K562 (cell line): ENCODE results near the gene MEGF11. TPM values are rescaled to one million over a fixed set of nuclear protein-coding genes. Genes with fewer than 3 reads are reported as not detected.

Experiments used
- BRF2 ChIP-seq: IDR thresholded peaks from 3 replicates; pipeline ENCODE4 v1.6.1; 2011; ENCODE audit warnings: borderline replicate concordance, mild to moderate bottlenecking; ENCODE audit not compliant: insufficient read length, insufficient read depth
- CCAR2 ChIP-seq: fragments of 200-400 bp; formaldehyde crosslinking; IDR thresholded peaks from 2 replicates; pipeline ENCODE4 v1.6.1; 2017; ENCODE audit warnings: mild to moderate bottlenecking, low read depth, low read length
- CREB1 ChIP-seq, 2 experiments: sonication (generic) in 1 of 2; formaldehyde crosslinking in 1 of 2; IDR thresholded peaks; 2 replicates each; pipeline versions ENCODE4 v1.6.1 to v1.8.0; 2012 to 2022; ENCODE audit warnings: inconsistent platforms in 1 of 2, mild to moderate bottlenecking in 1 of 2, missing genetic modification reagents in 1 of 2, moderate library complexity in 1 of 2
- EZH2 ChIP-seq: IDR thresholded peaks from 2 replicates; pipeline ENCODE4 v1.6.1; 2012; ENCODE audit warnings: low read depth, mild to moderate bottlenecking, inconsistent platforms, low read length, borderline replicate concordance
- HBP1 ChIP-seq: fragments of 450-650 bp; formaldehyde crosslinking; IDR thresholded peaks from 2 replicates; pipeline ENCODE4 v1.4.0; 2022; ENCODE audit warnings: missing genetic modification characterization
- HDAC1 ChIP-seq, 2 experiments: fragments of 450-650 bp; IDR thresholded peaks; 2 replicates each; pipeline ENCODE4 v1.6.1; 2016 to 2017; ENCODE audit warnings: inconsistent platforms in 1 of 2, mild to moderate bottlenecking in 1 of 2, moderate library complexity in 1 of 2
- JUNB ChIP-seq: fragments of 450-650 bp; formaldehyde crosslinking; conservative IDR thresholded peaks from 2 replicates; pipeline ENCODE4 v1.4.0; 2020; ENCODE audit warnings: mild to moderate bottlenecking
- KAT7 ChIP-seq: sonication (generic); formaldehyde crosslinking; IDR thresholded peaks from 2 replicates; pipeline ENCODE4 v1.8.0; 2022; ENCODE audit warnings: missing genetic modification reagents, mild to moderate bottlenecking, borderline replicate concordance
- NKRF ChIP-seq: fragments of 450-650 bp; IDR thresholded peaks from 2 replicates; pipeline ENCODE4 v1.6.1; 2016; ENCODE audit warnings: borderline replicate concordance
- NR2C2 ChIP-seq, 2 experiments: fragments of 200-800 bp in 1 of 2; sonication (Bioruptor generic) in 1 of 2; sonication (generic) in 1 of 2; formaldehyde crosslinking in 1 of 2; IDR thresholded peaks; 2 replicates each; pipeline versions ENCODE4 v1.6.1 to v1.8.0; 2016 to 2022; ENCODE audit warnings: mild to moderate bottlenecking in 1 of 2, missing compliant biosample characterization in 1 of 2, missing genetic modification characterization in 1 of 2, missing genetic modification reagents in 1 of 2
- RB1 ChIP-seq: fragments of 450-650 bp; IDR thresholded peaks from 2 replicates; pipeline ENCODE4 v1.6.1; 2017; ENCODE audit warnings: low read depth, mild to moderate bottlenecking
- SIX5 ChIP-seq, 2 experiments: IDR thresholded peaks; 2 replicates each; pipeline ENCODE4 v1.6.1; 2011; ENCODE audit warnings: low read length in 2 of 2, borderline replicate concordance in 1 of 2, low read depth in 1 of 2, mild to moderate bottlenecking in 1 of 2, moderate library complexity in 1 of 2; ENCODE audit not compliant: insufficient read depth in 1 of 2
- SREBF2 ChIP-seq: sonication (generic); formaldehyde crosslinking; IDR thresholded peaks from 2 replicates; pipeline ENCODE4 v1.4.0; 2020; ENCODE audit warnings: mild to moderate bottlenecking, missing genetic modification reagents
- SRSF9 ChIP-seq: fragments of 200-400 bp; formaldehyde crosslinking; IDR thresholded peaks from 2 replicates; pipeline ENCODE4 v1.6.1; 2017; ENCODE audit warnings: low read depth, low read length, borderline replicate concordance
- ZNF217 ChIP-seq: sonication (generic); formaldehyde crosslinking; IDR thresholded peaks from 2 replicates; pipeline ENCODE4 v1.8.0; 2022; ENCODE audit warnings: mild to moderate bottlenecking, missing genetic modification reagents
- ZNF395 ChIP-seq: fragments of 200-800 bp; sonication (Bioruptor generic); IDR thresholded peaks from 2 replicates; pipeline ENCODE4 v1.6.1; 2017; ENCODE audit warnings: missing genetic modification characterization, missing compliant biosample characterization
- polyA plus RNA-seq, 8 experiments: library from polyadenylated mRNA; depleted of rRNA in 4 of 8; stranded (reverse) in 5 of 8; unstranded in 3 of 8; fragments of >200 nt; fragmentation: Nextera tagmentation in 2 of 8; fragmentation: Illumina TruSeq in 1 of 8; extraction: Ambion mirVana in 2 of 8; extraction: Trizol in 1 of 8; gene quantifications; 2 replicates each; pipeline versions ENCODE4 v1.2.1 to v1.2.3, GENCODE V29; 2011 to 2014; ENCODE audit warnings: inconsistent platforms in 1 of 8, missing spikeins in 1 of 8
- total RNA-seq, 7 experiments: library from RNA; depleted of rRNA in 6 of 7; stranded (reverse); fragments of >200 nt in 6 of 7; fragmentation: Illumina TruSeq in 2 of 7; extraction: Trizol in 2 of 7; gene quantifications; 2 replicates each; pipeline versions ENCODE4 v1.2.1 to v1.2.3, GENCODE V29; 2011 to 2021; ENCODE audit warnings: low replicate concordance in 1 of 7
- TF ChIP-seq, protein P1 (sequence below), 2 experiments: fragments of 450-650 bp; conservative IDR thresholded peaks; 2 replicates each; pipeline ENCODE4 v1.6.1; 2017; ENCODE audit warnings: mild to moderate bottlenecking in 2 of 2, moderate library complexity in 2 of 2

MEGF11 gene
- total and polyA plus RNA-seq, 9 of the 15 experiments (the other 6 are each of a cell fraction or from before 2014, with no cell fraction given) = 0.06 to 0.23 (median 0.20) TPM; not detected in 6

- TF ChIP-seq BRF2 = no peak
- TF ChIP-seq CREB1 (IDR thresholded peaks at IDR 0.05) = peak; percentile 78
- TF ChIP-seq CREB1 (CRISPR knock-in tag; IDR thresholded peaks at IDR 0.05) = peak; percentile 88
- no peak; a peak in 1 of 4 replicates for TF ChIP-seq SIX5 (IDR thresholded peaks at IDR 0.05; ENCODE audit: borderline replicate concordance in 1 of 2, insufficient read depth in 1 of 2, low read depth in 1 of 2, low read length in 2 of 2)
- TF ChIP-seq HDAC1 (IDR thresholded peaks at IDR 0.05) = peak; percentile 42 to 99; a peak in 3 of 4 replicates
- TF ChIP-seq NKRF = peak; percentile 71; the same call in 1 of the 2 replicates
- no peak for TF ChIP-seq EZH2
- TF ChIP-seq RB1 = peak; percentile 88; the same call in 1 of the 2 replicates
- TF ChIP-seq SRSF9 = no peak
- TF ChIP-seq, protein P1, sequence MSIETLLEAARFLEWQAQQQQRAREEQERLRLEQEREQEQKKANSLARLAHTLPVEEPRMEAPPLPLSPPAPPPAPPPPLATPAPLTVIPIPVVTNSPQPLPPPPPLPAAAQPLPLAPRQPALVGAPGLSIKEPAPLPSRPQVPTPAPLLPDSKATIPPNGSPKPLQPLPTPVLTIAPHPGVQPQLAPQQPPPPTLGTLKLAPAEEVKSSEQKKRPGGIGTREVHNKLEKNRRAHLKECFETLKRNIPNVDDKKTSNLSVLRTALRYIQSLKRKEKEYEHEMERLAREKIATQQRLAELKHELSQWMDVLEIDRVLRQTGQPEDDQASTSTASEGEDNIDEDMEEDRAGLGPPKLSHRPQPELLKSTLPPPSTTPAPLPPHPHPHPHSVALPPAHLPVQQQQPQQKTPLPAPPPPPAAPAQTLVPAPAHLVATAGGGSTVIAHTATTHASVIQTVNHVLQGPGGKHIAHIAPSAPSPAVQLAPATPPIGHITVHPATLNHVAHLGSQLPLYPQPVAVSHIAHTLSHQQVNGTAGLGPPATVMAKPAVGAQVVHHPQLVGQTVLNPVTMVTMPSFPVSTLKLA (conservative IDR thresholded peaks at IDR 0.05) = peak; percentile 91 to 93
- peak; percentile 42; the same call in 1 of the 2 replicates for TF ChIP-seq KAT7 (CRISPR knock-in tag)
- TF ChIP-seq ZNF395 = no peak
- TF ChIP-seq HBP1 (CRISPR knock-in tag) = no peak
- TF ChIP-seq NR2C2 (CRISPR knock-in tag; IDR thresholded peaks at IDR 0.05) = peak; percentile 97
- TF ChIP-seq NR2C2 (tag; IDR thresholded peaks at IDR 0.05) = peak; percentile 99
- no peak for TF ChIP-seq SREBF2 (CRISPR knock-in tag)
- TF ChIP-seq JUNB = no peak
- no peak for TF ChIP-seq CCAR2
- no peak for TF ChIP-seq ZNF217
Measured at GRCh38 chr15:65869126-65869953, 384.2 kb downstream of the MEGF11 start, which contains the start of gene RAB11A (continued).
